Effector memory CD8-positive, alpha-beta T cell (primary cell): ENCODE results near the gene SYP.

ENCODE experiments used
- ATAC-seq: fragments of 150-1000 bp; cut with Tn5 transposase; replicated peaks from 2 replicates; pipeline ENCODE4 v1.10.0; 2021; ENCODE audit warnings: mild to moderate bottlenecking, moderate library complexity
- DNase-seq, 3 experiments: peaks; one replicate each; pipeline ENCODE4 v3.0.0; 2021
- H3K27ac Mint-ChIP-seq, 2 donors: one replicate each; pipeline ENCODE4 v1.8.0; 2022; ENCODE audit warnings: mild to moderate bottlenecking in 2 of 2, mixed read lengths in 2 of 2, moderate library complexity in 2 of 2
- H3K27me3 Mint-ChIP-seq, 2 donors: one replicate each; pipeline ENCODE4 v1.8.0; 2022; ENCODE audit warnings: mixed read lengths in 2 of 2
- H3K36me3 Mint-ChIP-seq: one replicate; pipeline ENCODE4 v1.8.0; 2022; ENCODE audit warnings: mild to moderate bottlenecking, moderate library complexity, mixed read lengths; ENCODE audit not compliant: insufficient read depth
- H3K4me1 Mint-ChIP-seq, 2 donors: one replicate each; pipeline ENCODE4 v1.8.0; 2022; ENCODE audit warnings: low read depth in 2 of 2, mixed read lengths in 2 of 2
- H3K4me3 Mint-ChIP-seq, 2 donors: one replicate each; pipeline ENCODE4 v1.8.0; 2022; ENCODE audit warnings: mild to moderate bottlenecking in 2 of 2, mixed read lengths in 2 of 2, moderate library complexity in 2 of 2
- H3K9me3 Mint-ChIP-seq, 2 donors: one replicate each; pipeline ENCODE4 v1.8.0; 2022; ENCODE audit warnings: mixed read lengths in 2 of 2
- total RNA-seq, 9 experiments: gene quantifications; one replicate each; lab custom pipeline; 2026; lab: John Stamatoyannopoulos, UW

Gene SYP
- 0.53 to 6.7 (median 1.9) reads per million in 9 experiments for total RNA-seq

GRCh38 chrX:49199906-49200771, at the start of gene SYP:
Gene SYP (minus strand): TSS chrX:49200193. CDS start chrX:49200186, 7 bp downstream.
- Mint-ChIP-seq H3K36me3 (no peaks in the 10 kb centered on the region), H3K27me3 (no peaks in the 10 kb centered on the region), H3K9me3 (no peaks in the 10 kb centered on the region), H3K4me1 (peaks cover 2 to 10% of the 10 kb centered on the region in 2 donors), H3K27ac (peak within 1 kb of the TSS; percentile 27 to 72), H3K4me3 (peak within 1 kb of the TSS; percentile 42 to 43)
- ATAC-seq (peak; percentile 99), DNase-seq (peak; percentile 80 to 83 (median 83))

- peaks cover 19% of the 10 kb centered on the region for H3K36me3 Mint-ChIP-seq
- peaks cover 0 to 9% of the 10 kb centered on the region in 2 donors for H3K4me1 Mint-ChIP-seq
- ATAC-seq: no peak
- H3K9me3 Mint-ChIP-seq: no peaks in the 10 kb centered on the region
- no peak overlapping the region for H3K4me3 Mint-ChIP-seq
- no peak for DNase-seq
- peak overlapping the region in 1 of 2 donors; percentile 84 for H3K27ac Mint-ChIP-seq
- no peaks in the 10 kb centered on the region for H3K27me3 Mint-ChIP-seq
These were observed 49.6 kb upstream of the SYP start for GRCh38 chrX:49249616-49250015.

- Mint-ChIP-seq H3K27ac (no peak overlapping the region), H3K4me3 (peak overlapping the region in 1 of 2 donors; percentile 37), H3K4me1 (peaks cover 2 to 9% of the 10 kb centered on the region in 2 donors), H3K27me3 (no peaks in the 10 kb centered on the region), H3K9me3 (no peaks in the 10 kb centered on the region), H3K36me3 (peaks cover 24% of the 10 kb centered on the region)
- DNase-seq: no peak
- no peak for ATAC-seq
These were observed 49.1 kb upstream of the SYP start for GRCh38 chrX:49249071-49249470.

GRCh38 chrX:49247916-49248811, 48.2 kb upstream of the SYP start:
- ATAC-seq: no peak
- DNase-seq: no peak
- Mint-ChIP-seq H3K27ac (peak overlapping the region in 1 of 2 donors; percentile 79), H3K27me3 (no peaks in the 10 kb centered on the region), H3K4me3 (no peak overlapping the region), H3K4me1 (peaks cover 4 to 9% of the 10 kb centered on the region in 2 donors), H3K36me3 (peaks cover 30% of the 10 kb centered on the region), H3K9me3 (no peaks in the 10 kb centered on the region)

GRCh38 chrX:49247346-49247745, 47.4 kb upstream of the SYP start:
- no peak for ATAC-seq
- Mint-ChIP-seq H3K9me3 (no peaks in the 10 kb centered on the region), H3K27ac (peak overlapping the region in 1 of 2 donors; percentile 79), H3K36me3 (peaks cover 36% of the 10 kb centered on the region), H3K4me1 (peaks cover 4 to 9% of the 10 kb centered on the region in 2 donors), H3K27me3 (no peaks in the 10 kb centered on the region), H3K4me3 (no peak overlapping the region)
- DNase-seq: no peak

GRCh38 chrX:49246541-49246940, 46.5 kb upstream of the SYP start:
- DNase-seq (no peak), ATAC-seq (no peak)
- H3K27me3 Mint-ChIP-seq: no peaks in the 10 kb centered on the region
- H3K9me3 Mint-ChIP-seq: no peaks in the 10 kb centered on the region
- peaks cover 41% of the 10 kb centered on the region for H3K36me3 Mint-ChIP-seq
- peaks cover 4 to 7% of the 10 kb centered on the region in 2 donors for H3K4me1 Mint-ChIP-seq
- no peak overlapping the region for H3K4me3 Mint-ChIP-seq
- no peak overlapping the region for H3K27ac Mint-ChIP-seq

- Mint-ChIP-seq H3K36me3 (peaks cover 56% of the 10 kb centered on the region), H3K27me3 (no peaks in the 10 kb centered on the region), H3K4me1 (peaks cover 1 to 12% of the 10 kb centered on the region in 2 donors), H3K4me3 (no peak overlapping the region), H3K9me3 (no peaks in the 10 kb centered on the region), H3K27ac (peak overlapping the region in 1 of 2 donors; percentile 10)
- ATAC-seq (no peak), DNase-seq (no peak)
These were observed 44.2 kb upstream of the SYP start for GRCh38 chrX:49244207-49244606.

- no peak overlapping the region for H3K4me3 Mint-ChIP-seq
- no peak overlapping the region for H3K27ac Mint-ChIP-seq
- H3K27me3 Mint-ChIP-seq: no peaks in the 10 kb centered on the region
- ATAC-seq (no peak), DNase-seq (no peak)
- H3K9me3 Mint-ChIP-seq: no peaks in the 10 kb centered on the region
- H3K36me3 Mint-ChIP-seq: peaks cover 56% of the 10 kb centered on the region
- peaks cover 1 to 13% of the 10 kb centered on the region in 2 donors for H3K4me1 Mint-ChIP-seq
These were observed 43.2 kb upstream of the SYP start for GRCh38 chrX:49243166-49243565.

- H3K27ac Mint-ChIP-seq: no peak overlapping the region
- ATAC-seq (no peak), DNase-seq (no peak)
- no peak overlapping the region for H3K4me3 Mint-ChIP-seq
- H3K4me1 Mint-ChIP-seq: peaks cover 1 to 13% of the 10 kb centered on the region in 2 donors
- no peaks in the 10 kb centered on the region for H3K9me3 Mint-ChIP-seq
- H3K27me3 Mint-ChIP-seq: no peaks in the 10 kb centered on the region
- peaks cover 54% of the 10 kb centered on the region for H3K36me3 Mint-ChIP-seq
These were observed 42.6 kb upstream of the SYP start for GRCh38 chrX:49242545-49243066.

GRCh38 chrX:49238735-49239134, 38.7 kb upstream of the SYP start:
- DNase-seq: no peak
- ATAC-seq: no peak
- Mint-ChIP-seq H3K4me3 (no peak overlapping the region), H3K36me3 (peaks cover 46% of the 10 kb centered on the region), H3K27ac (no peak overlapping the region), H3K27me3 (no peaks in the 10 kb centered on the region), H3K4me1 (peaks cover 17 to 18% of the 10 kb centered on the region in 2 donors), H3K9me3 (no peaks in the 10 kb centered on the region)

GRCh38 chrX:49237060-49237459, 37.1 kb upstream of the SYP start:
- Mint-ChIP-seq H3K27ac (peak overlapping the region; percentile 72 to 91), H3K36me3 (peaks cover 35% of the 10 kb centered on the region), H3K9me3 (no peaks in the 10 kb centered on the region), H3K4me1 (peaks cover 17 to 18% of the 10 kb centered on the region in 2 donors), H3K4me3 (peak overlapping the region; percentile 80 to 85), H3K27me3 (no peaks in the 10 kb centered on the region)
- ATAC-seq: peak; percentile 10
- DNase-seq: no peak

- Mint-ChIP-seq H3K9me3 (no peaks in the 10 kb centered on the region), H3K27me3 (no peaks in the 10 kb centered on the region), H3K27ac (no peak overlapping the region), H3K4me1 (peaks cover 17 to 25% of the 10 kb centered on the region in 2 donors), H3K4me3 (peak overlapping the region in 1 of 2 donors; percentile 8), H3K36me3 (peaks cover 22% of the 10 kb centered on the region)
- DNase-seq (no peak), ATAC-seq (no peak)
These were observed 34.0 kb upstream of the SYP start for GRCh38 chrX:49233887-49234555.

GRCh38 chrX:49233176-49233575, 33.2 kb upstream of the SYP start, which contains the start of gene CACNA1F:
Gene CACNA1F (minus strand): TSS chrX:49233340. CDS start chrX:49233309, 31 bp downstream.
- H3K27ac Mint-ChIP-seq: peak within 1 kb of the TSS in 1 of 2 donors; percentile 86

More at GRCh38 chrX:49233176-49233575, 33.2 kb upstream of the SYP start, which contains the start of gene CACNA1F:
- H3K27me3 Mint-ChIP-seq: no peaks in the 10 kb centered on the region
- peak within 1 kb of the TSS in 1 of 2 donors; percentile 17 for H3K4me3 Mint-ChIP-seq
- H3K4me1 Mint-ChIP-seq: peaks cover 17 to 25% of the 10 kb centered on the region in 2 donors
- ATAC-seq (no peak), DNase-seq (no peak)
- H3K9me3 Mint-ChIP-seq: no peaks in the 10 kb centered on the region
- peaks cover 22% of the 10 kb centered on the region for H3K36me3 Mint-ChIP-seq
